ENCODE results near the gene CSNK1D.

Gene CSNK1D

DNA sequence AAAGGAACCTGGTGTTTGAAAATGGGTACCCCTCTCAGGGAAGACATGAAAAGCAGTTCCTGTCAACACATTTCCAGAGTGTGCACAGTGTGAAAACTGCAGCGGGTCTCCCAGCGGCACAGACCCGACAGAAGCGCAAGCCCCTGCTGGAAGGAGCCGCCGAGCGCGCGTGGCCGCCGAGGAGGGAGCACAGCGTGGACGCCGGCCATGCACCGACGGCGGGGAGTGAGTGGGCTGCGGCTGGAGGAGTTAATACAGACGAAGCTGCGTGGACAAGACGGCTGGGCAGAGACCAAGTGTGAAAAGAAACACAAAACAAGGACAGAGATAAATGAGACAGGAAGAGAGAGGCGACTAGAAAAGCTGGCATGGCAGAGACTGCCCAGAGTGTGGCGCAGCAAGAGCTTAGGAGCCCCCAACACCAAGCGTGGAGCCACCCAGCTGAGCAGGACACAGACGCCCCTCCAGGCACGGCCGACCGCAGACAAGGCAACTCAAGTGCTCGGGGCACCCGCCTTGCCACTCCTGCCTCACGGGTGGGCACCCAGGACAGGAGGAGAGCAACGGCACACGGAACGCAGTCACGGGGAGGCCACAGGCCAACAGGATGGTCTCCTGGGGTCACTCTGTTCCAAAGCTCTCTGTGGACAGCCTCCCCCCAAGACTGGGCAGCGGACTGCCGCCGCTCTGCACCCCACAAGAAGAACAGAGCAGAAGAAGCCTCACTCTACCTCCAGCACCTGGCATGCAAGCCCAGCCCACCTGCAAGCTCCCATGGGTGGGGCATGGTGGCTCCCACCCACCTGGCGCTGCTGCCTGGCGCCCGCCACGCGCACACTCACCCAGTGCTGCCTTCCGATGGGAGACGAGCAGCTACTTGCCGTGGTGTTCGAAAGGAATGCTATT is 28.1 kb downstream of the CSNK1D start:
- no peak for DNase-seq (ENCODE audit: low read depth)
- H3K4me3 ChIP-seq (ENCODE audit: low read length): no peak overlapping the region
- TF ChIP-seq, protein P1, sequence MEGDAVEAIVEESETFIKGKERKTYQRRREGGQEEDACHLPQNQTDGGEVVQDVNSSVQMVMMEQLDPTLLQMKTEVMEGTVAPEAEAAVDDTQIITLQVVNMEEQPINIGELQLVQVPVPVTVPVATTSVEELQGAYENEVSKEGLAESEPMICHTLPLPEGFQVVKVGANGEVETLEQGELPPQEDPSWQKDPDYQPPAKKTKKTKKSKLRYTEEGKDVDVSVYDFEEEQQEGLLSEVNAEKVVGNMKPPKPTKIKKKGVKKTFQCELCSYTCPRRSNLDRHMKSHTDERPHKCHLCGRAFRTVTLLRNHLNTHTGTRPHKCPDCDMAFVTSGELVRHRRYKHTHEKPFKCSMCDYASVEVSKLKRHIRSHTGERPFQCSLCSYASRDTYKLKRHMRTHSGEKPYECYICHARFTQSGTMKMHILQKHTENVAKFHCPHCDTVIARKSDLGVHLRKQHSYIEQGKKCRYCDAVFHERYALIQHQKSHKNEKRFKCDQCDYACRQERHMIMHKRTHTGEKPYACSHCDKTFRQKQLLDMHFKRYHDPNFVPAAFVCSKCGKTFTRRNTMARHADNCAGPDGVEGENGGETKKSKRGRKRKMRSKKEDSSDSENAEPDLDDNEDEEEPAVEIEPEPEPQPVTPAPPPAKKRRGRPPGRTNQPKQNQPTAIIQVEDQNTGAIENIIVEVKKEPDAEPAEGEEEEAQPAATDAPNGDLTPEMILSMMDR (conservative IDR thresholded peaks at IDR 0.05; ENCODE audit: low read depth, low read length): no peak

DNA sequence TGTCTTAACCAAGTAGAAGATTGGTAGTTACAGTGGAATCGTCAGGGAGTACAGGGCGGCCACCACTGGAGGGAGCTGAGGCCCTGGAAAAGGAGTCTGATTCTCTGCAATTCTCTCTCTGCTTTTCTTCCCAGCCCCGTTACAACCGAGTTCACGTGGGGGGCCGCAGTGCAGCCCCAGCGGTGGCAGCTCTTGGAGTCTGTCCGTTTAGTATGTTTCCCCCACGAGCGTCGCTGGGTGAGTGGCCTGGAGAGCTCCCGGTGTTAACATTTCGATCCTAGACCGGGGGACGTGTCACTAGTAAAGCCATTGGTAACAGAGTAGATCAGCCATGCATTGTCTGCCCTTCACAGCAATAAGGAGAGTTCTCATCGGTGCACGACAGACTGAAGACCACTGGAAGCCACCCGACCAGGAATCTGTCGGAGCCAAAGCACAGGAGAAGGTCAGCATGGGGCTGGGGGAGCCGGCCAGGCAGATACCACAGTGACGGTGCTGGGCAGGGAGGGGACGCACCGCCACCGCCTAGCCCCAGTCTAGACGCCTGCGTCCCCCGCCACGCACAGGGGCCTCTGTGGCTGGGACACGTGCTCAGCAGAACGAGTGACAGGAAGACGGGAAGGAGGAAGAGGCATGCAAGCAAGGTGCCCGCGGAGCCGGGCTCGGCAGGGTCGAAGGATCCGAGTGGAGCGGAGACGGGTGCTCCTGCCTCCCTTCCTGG is 28.9 kb downstream of the CSNK1D start:
- no peak for DNase-seq (ENCODE audit: low read depth)
- no peak overlapping the region for H3K4me3 ChIP-seq (ENCODE audit: low read length)
- TF ChIP-seq, protein P1 (conservative IDR thresholded peaks at IDR 0.05; ENCODE audit: low read depth, low read length): peak; percentile 60

DNA sequence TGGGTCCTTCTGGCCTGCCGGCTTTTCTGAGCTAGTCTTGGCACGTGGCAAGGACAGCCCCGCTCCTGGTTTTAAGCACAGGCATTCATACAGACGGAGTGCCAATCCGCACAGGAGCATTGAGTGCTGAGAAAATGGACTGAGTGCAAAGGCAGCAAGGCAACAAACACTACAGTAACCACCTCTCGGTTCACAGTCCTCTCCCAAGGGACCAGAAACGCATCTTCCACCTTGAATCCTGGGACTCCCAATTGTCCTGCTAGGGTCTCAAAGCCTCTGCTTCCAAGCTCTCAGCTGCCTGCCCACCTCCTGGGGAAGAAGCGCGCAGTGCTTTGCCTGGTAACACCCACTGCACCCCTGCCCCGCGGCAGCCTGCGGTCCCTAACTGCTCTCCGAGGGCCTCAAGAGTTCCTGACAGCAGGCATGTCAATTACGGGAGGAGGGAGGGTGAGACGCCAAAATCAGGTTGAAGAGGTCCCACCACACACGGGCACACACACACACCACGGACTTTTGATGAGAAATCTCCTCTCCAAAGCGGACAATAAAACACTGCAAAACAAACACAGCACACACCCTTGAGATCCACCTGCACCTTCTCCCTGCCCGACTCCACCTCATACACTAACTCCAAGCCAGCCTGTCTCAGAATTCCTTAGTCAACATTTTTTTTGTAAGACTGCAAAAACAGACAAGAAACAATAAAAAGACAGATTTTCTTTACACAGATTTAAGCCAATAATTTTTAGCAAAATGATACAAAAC is 29.7 kb downstream of the CSNK1D start:
- no peak overlapping the region for H3K4me3 ChIP-seq (ENCODE audit: low read length)
- TF ChIP-seq, protein P1 (conservative IDR thresholded peaks at IDR 0.05; ENCODE audit: low read depth, low read length): no peak
- DNase-seq (ENCODE audit: low read depth): no peak

DNA sequence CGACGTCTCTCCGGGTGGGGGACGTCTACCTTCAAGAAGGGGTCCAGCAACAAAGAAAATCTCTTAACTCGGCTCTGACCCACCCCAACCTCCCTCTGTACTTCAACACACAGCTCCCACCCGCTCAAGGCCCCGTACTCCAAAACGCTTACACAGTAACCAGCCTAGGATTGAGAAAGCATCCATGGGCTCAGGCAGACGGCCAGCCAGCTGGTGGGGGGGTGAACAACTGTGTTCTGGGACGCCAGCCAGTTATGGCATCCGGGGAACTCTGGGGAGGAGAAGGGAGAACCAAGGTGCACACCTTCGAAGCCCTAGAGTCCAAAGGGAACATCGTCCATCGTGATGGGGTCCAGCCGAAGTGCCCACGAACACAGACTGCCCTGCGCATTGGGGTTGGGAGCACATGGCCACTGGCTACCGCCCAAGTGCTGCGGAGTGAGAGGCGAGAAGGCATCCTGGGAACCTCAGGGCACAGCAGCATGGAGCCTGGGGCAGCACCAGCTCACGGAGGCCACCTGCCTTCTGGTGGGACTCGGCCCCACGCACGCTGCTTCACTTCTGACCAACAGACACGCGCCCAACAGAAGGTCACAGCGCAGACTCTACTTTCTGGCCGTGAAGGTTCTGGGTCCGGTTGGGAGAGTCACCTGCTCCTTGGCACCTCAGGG is 30.4 kb downstream of the CSNK1D start:
- TF ChIP-seq, protein P1 (conservative IDR thresholded peaks at IDR 0.05; ENCODE audit: low read depth, low read length): no peak
- no peak for DNase-seq (ENCODE audit: low read depth)
- H3K4me3 ChIP-seq (ENCODE audit: low read length): no peak overlapping the region

DNA sequence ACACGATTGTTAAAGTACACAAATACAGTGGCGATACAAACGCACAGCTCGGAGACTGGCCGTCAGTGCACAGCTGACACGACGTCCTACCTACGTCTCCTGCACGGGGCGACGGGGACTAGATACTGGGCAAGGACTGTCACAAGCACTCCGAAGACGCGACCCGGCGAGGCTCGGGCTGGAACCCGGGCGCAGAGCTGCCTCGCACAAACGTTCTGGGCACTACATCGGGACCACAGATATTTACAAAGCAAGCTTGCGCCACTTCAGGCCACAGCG is 30.9 kb downstream of the CSNK1D start:
- DNase-seq (ENCODE audit: low read depth): no peak
- TF ChIP-seq, protein P1 (conservative IDR thresholded peaks at IDR 0.05; ENCODE audit: low read depth, low read length): no peak
- H3K4me3 ChIP-seq (ENCODE audit: low read length): no peak overlapping the region

DNA sequence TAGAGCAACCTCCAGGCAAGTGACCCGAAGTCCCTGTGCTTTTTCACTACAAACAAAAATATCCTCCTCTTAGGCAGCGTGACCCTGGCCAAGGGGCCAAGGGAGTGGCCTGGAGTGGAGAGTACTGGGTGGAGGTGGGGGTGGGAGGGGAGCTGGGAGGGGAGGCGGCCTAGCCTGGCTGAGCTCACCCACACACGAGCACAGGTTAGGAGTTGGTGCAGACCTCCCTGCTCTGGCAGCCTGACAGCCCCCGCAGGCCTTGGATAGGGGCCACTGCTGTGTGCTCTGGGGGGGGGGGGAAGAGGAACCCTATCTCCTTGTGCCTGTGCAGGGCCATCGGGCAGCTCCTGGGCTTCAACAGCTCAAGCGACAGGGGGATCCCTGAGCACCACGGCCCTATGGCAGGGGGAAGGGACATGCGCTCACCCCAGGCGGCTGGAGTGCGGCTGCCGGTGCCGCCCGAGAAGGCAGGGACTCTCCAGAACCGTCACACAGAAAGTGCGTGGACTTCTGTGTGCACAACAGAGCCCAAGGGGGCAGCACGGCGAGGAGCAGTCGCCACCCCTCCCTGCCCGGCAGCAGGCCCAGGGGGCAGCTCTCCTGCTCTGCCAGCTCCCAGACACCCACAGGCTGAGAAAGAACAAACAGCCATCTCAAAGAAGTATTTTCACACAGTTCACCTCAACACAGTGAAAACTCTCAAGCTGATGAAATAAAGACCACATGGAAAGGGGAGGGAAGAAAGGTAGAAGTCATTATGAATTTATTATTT is 31.4 kb downstream of the CSNK1D start:
- no peak overlapping the region for H3K4me3 ChIP-seq (ENCODE audit: low read length)
- DNase-seq (ENCODE audit: low read depth): no peak
- TF ChIP-seq, protein P1 (conservative IDR thresholded peaks at IDR 0.05; ENCODE audit: low read depth, low read length): no peak

Data from retinal pigment epithelial cell (primary cell).